Retinal pigment epithelial cell (primary cell): ENCODE results near the gene ZNF764.

ENCODE experiments used
- DNase-seq: peaks from one replicate; pipeline ENCODE4 v3.0.0-alpha.2; 2010; ENCODE audit warnings: low read depth
- H3K4me3 ChIP-seq: 2 replicates; pipeline ENCODE4 v1.5.1; 2011; ENCODE audit warnings: mild to moderate bottlenecking, low read length, control low read depth, moderate library complexity
- CTCF ChIP-seq: conservative IDR thresholded peaks from 2 replicates; pipeline ENCODE4 v1.5.1; 2011; ENCODE audit warnings: low read depth, low read length, control low read depth, inconsistent platforms

The ZNF764 gene

GRCh38 chr16:30518552-30518951 is 39.6 kb downstream of the ZNF764 start:
- no peak for TF ChIP-seq CTCF
- no peak for DNase-seq

GRCh38 chr16:30515275-30515674 is 42.9 kb downstream of the ZNF764 start:
- no peak for DNase-seq
- TF ChIP-seq CTCF = no peak
- H3K4me3 ChIP-seq = no peak overlapping the region

More at GRCh38 chr16:30518552-30518951, 39.6 kb downstream of the ZNF764 start:
- no peak overlapping the region for H3K4me3 ChIP-seq

GRCh38 chr16:30511509-30511908 is 46.7 kb downstream of the ZNF764 start:
- TF ChIP-seq CTCF = no peak
- no peak overlapping the region for H3K4me3 ChIP-seq
- no peak for DNase-seq

- no peak for DNase-seq
- H3K4me3 ChIP-seq = no peak overlapping the region
- TF ChIP-seq CTCF = no peak
These were observed 47.7 kb downstream of the ZNF764 start for GRCh38 chr16:30510376-30510938.

GRCh38 chr16:30509081-30509765 is 49.0 kb downstream of the ZNF764 start:
- DNase-seq = no peak
- H3K4me3 ChIP-seq = no peak overlapping the region
- TF ChIP-seq CTCF = no peak
